Endometrial microvascular endothelial cells (primary cell): ENCODE results near the gene KIAA1614. TPM values are rescaled to one million over a fixed set of nuclear protein-coding genes. Genes with fewer than 3 reads are reported as not detected.
"Not testable (repeated sequence)": the region's sequence is repeated elsewhere in the genome, so short reads cannot be mapped to it uniquely, and the experiment has no call there.

Source experiments
- in situ Hi-C: cut with HindIII; loops from 2 replicates; pipeline ENCODE4 v1.10.0; 2017; ENCODE audit warnings: low sequenced_read_pairs, low pct_unique_long_range_greater_than_20kb; ENCODE audit errors: inconsistent ontology term
- total RNA-seq: library from RNA; depleted of rRNA; stranded (reverse); fragments of >200 nt; gene quantifications from one replicate; pipeline ENCODE4 v1.2.3, GENCODE V29; 2015; ENCODE audit errors: inconsistent ontology term

The KIAA1614 gene
- total RNA-seq, 1 donor from 2014 or later, result 11.2 TPM

DNA sequence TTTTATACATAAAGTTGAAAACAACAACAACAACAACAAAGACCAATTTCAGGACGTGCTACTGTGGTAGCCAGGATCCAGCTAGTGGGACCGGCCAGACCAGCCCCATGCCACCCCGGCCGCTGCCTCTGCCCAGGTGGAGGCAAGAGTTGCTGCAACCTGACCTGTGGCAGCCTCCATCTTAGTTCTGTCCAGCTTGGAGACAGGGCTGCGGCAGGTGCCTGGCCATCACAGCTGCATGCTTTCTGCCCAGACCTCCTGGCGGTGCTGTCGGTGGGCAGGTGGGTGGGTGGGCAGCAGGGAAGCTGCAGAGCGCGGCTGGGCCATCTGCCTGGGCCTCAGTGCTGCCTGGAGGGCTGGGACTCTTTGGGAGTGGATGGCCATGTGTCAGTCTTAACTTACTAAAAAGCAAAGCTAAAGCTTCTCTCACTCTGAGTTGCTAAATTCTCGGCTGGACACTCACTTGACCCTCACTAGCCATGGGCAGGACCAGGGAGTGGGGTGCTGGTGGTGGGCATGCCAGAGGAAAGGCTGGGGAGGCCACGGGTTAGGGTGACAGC, 38.6 kb downstream of the KIAA1614 start:
- in situ Hi-C loops, result no loop called here

DNA sequence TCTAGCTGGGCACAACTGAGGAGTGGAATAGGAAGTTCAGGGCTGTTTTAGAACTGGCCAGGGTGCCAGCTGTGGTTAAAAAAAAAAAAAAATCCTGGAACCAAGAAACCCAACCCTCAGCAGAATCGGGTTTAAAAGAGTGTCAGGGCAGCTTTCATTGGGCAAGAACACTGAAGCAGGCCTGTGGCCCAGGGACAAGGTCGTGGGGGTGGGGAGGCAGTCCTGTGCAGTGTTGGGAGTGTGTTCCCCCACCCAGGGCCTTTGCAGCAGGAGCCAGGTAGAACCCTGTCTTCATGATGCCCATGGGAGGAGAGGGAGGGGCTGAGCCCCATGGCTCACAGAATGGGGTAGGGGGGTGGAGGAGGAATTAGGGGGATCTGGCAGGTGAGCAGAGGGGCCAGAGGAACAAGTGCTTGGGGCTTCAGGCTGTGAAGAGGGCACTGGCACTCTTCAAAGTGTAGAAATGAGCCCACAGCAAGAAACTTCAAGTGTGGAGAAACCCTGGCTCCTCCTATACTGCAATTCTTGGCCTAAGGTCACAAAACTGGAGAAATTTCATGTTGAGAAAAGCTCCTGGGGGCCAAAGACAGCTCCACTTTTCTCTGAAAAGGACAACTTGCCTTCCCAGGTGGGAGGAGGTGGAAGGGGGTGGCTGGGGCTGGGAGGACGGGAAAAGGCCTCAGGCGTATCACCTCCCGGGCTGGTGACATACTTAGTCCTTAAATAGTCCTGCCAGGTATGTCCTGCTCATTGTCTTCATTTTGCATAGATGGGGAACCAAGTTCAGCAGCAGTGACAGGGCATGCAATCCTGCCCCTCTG, 39.3 kb downstream of the KIAA1614 start:
- in situ Hi-C loops, result no loop called here

DNA sequence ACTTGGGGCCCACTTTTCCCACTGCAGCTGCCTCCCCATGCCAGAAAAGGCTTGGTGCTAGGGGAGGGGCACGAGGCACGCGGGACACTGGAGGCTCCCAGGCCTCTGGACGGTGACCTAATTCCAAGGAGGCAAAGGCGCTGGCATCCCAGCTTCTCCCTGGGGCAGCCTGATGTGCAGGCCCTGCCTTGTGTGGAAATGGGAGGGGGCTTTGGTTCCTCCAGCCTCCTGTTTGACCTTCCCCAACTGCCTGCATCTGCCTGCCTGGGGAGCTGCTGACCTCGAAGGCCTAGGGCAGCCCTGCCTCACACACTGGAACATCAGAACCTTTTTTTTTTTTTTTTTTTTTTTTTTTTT, 39.9 kb downstream of the KIAA1614 start:
- in situ Hi-C loops, result no loop called here

DNA sequence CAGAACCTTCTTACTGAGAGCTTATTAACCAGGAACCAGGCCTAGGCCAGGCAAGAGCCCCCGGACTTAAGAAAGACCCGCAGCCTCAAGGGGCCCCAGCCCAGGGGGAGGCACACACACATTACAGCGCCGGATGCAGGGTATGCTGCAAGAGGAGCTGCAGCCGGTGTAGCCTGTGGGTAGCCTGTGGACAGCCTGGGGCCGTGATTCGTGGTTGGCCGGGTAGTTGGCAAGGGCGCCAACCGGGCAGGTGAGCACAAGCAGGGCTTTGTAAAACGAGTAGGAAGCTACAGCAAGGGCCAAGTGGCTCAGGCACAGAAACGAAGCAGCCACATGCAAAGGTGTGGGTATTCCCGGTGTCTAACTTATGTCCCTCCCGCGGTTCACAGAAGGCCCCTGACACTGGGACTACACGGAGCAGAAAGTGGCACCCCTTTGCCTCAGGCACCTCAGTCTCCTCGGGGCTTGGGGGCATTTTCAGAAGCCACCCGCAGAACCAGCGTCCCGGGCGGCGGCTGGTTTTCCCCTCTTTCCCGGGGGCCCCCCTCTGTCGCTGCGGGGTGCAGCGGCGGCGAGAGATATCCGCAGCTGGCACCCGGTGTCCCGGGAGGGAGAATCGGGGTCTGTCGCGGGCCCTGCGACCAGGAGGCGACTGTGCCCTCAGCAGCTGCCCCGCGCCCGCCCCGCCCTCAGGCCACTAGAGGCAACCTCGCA, 40.8 kb downstream of the KIAA1614 start:
- in situ Hi-C loops, result no loop called here

DNA sequence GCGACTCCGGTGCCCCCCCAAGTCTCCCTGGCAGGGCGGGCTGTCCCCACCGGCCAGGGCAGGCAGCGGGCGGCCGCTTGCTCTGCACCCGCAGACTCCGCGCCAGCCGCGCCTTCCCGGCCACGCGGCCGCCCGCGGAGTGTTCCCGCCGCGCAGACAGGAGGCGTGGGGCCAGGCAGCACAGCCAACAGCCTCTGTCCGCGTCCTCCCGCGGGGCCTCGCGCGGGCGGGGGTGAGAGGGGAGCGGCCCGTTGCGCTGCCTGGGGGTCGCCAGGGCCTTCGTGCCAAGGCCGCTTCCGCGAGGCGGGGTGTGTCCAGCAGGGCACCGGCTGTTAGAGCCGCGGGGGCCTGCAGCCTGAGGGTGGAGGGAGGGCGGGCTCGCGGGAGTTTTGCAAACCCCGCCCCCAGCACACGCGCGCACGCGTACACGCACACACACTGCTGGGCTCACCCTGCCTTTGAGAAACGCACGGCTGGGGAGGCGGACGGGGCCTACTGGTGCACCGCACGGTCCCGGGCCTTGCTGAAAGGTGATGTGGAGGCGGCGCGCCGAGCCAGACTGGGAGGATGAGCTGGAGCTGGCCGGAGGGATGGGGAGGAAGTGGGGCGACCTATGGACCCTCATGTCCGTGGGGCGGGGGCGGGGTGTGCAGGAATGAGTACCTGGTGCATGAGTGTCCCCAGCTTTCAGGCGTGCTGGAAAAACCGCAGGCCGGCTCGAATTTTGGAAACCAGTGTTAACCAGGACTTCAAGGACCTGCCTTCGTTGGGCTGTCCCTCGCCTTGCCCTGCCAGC, 41.5 kb downstream of the KIAA1614 start:
- in situ Hi-C loops, result no loop called here

DNA sequence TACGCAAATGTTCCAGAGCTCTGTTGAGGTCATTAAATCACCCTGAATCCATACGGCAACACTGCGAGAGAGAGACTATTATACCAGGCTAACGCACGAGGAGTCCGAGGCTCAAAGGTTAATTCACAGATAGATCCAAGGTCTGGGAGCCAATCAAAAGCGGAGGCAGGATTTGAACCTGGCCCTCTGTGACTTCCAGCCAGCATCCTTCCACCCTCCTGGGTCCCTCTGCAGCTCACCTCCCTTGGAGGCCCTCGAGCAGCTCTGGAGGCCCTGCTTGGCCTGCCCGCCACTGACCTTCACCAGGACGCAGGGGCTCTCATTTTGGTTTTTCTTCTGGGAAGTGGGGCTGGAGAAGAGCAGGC, 42.1 kb downstream of the KIAA1614 start:
- in situ Hi-C loops, result no loop called here

DNA sequence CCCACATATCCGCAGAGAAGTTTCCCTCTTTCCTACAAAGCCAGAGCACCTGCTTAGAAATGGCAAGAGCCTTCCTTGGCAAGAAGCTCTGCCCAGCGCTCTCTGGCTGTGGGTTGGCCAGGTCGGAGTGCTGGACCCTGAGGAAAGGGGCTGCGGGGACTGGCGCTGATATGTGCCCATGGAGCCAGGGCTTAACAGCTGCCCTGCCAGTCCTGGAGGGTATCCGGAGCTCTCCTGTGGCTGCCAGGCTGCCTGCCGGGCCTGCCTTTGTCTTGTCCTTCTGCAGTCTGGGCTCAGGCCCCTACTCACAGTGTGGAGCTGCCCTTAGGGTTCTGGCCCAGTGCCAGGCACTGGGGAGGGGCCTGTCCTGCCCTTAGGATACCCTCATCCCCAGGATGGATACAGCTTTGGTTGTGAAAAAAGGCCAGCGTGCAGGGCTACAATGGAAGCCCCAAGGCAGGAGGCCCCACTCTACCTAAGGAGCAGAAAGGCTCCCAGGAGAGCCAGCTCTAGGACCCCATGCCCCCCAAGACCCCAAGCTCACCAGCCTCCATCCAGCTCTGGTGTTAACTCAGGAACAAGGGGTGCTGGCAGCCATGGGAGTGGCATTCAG, 43.4 kb downstream of the KIAA1614 start:
- in situ Hi-C loops, result no loop called here

DNA sequence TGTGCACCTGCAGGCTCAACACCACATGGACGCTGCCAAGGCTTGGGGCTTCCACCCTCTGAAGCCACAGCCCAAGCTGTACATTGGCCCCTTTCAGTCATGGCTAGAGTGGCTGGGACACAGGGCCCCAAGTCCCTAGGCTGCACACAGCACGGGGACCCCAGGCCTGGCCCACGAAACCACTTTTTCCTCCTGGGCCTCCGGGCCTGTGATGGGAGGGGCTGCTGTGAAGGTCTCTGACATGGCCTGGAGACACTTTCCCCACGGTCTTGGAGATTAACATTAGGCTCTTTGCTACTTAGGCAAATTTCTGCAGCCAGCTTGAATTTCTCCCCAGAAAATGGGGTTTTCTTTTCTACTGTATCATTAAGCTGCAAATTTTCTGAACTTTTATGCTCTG, 46.9 kb downstream of the KIAA1614 start:
- in situ Hi-C loops, result not testable (repeated sequence)

DNA sequence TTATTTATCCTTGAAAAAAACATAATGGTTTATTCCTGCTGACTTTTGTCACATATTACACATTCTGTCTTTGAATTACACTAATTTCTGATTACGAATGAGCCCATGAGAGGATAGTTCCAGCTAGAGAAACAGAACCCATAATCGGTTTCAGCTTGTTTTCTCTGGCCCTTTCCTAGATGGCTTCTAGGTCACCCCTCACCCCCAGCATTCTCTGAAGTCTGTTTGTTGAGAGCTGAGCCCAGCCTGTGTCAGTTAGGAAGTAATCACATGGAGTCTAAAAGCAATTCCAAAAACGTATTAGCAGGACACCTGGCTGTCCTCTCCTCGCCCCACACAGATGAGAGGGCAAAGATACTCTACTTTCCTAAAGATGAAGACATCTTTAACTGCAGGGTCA, 48.9 kb downstream of the KIAA1614 start:
- in situ Hi-C loops, result no loop called here

DNA sequence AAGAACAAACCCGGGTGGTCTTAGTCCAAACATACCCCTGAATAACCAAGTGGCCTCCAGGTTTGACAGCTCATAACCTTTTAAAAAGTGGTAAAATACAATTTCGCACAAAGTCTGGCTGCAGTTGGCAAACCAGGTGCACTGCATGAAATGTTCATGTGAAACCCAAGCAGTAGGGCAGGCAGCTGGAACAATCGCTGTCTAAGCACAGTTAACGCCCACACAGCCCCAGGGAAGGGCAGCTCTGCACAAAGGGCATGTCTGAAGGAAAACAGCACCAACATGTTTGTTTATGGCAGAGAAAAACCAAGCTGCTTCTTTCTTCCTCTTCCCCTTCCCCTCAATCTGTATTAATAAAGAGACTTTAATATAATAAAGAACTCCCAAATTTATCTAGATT, 49.5 kb downstream of the KIAA1614 start:
- in situ Hi-C loops, result no loop called here

DNA sequence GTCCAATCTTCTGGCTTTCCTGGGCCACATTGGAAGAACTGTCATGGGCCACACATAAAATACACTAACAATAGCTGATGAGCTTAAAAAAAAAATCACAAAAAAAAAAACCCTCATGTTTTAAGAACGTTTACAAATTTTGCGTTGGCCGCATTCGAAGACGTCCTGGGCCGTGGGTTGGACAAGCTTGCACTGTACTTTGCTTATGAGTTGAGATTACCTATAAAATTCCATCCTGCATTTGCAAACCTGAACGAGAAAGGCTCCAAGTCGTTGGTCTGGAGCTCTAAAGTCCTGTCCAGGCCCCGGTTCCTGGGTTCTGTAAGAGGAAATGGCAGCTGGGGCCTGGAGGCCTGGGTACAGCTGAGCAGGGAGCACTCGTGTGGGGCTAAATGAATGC, 51.4 kb downstream of the KIAA1614 start:
- in situ Hi-C loops, result no loop called here

DNA sequence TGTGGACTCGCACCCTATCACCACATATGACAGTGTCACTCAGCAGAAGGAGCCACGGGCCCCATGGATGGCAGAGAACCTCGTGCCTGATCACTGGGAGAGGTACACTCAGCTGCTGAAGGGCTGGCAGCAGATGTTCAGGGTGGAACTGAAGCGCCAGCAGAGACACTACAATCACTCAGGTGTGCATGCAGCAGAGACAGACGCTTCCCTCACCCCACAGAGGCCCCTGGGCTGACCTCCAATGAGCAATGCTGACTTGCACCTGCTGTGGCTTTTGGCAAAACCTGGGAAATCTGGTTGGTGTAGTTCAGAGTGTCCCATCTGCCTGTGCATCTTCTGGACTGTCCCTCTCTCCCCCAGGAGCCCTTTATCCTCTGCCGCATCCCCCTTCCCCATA, 51.9 kb downstream of the KIAA1614 start:
- in situ Hi-C loops, result no loop called here

DNA sequence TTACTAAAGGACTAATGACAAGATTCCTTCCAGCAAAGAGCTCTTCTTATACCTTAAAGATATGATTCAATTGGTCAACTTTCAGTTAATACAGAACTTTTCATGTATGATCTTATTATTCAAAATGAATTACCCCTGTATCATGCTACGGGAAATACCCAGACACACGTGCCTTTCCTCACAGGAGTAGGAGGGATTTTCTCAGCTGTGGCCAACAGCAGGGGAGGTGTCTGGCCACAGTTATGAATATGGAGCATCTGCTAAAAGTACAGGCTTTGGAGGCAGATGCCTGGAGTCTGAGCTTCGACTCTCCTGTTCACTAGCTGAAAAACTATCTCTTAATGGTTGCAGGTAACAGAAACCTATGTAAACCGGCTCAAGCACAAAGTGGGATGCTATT, 53.6 kb downstream of the KIAA1614 start:
- in situ Hi-C loops, result no loop called here

DNA sequence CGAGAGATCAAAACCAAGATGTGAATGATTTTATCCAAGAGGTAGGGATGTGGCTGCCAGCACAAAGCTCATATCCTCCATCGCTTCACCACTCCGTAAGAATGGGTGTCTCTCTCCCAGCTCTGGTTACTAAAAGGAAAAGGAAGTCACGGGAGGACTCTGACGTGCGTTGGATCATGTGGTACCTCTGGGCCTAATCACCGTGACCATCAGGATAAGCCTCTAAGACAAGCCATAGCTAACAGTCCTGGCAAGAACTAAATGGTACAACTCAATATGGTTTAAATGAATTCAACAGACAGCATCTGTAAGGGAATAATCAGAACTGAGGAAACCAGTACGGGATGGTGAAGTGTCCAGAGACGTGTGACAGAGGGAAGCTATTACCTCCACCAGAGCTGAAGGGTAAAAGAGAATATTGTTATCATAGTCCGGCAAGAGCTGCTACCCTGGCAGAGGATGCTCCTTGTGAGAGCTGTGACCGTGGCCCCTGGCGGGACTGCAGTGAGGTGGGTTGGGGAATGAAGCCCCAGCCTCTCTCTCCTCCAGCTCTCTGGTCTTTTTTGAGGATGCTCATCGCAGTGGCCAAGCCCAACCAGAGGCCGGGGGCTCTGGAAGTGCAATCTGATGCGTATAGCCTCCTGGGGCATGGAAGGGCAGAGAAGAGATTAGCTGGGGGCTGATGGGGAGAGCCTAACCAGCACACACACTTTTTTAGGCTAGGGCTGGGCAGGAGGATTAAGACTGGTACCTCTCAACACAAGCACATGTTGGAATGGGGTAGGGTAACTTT, 54.2 kb downstream of the KIAA1614 start:
- in situ Hi-C loops, result no loop called here

DNA sequence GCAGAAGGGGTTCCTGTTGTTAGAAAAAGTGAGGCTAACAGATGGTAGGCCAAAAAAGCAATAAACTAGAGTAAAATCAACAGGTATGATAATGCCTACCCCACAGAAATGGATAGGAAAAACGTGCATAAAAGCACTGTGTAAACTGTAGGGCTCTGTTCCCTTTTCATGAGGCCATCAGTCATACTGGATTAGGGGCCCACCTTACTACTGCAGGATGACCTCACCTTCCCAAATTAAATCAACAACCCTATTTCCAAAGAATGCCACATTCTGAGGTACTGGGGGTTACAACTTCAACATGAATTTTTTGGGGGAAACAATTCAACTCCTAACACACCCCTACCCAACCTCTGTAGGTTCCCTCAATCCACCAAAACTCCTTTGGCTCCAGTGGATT, 54.9 kb downstream of the KIAA1614 start:
- in situ Hi-C loops, result no loop called here

DNA sequence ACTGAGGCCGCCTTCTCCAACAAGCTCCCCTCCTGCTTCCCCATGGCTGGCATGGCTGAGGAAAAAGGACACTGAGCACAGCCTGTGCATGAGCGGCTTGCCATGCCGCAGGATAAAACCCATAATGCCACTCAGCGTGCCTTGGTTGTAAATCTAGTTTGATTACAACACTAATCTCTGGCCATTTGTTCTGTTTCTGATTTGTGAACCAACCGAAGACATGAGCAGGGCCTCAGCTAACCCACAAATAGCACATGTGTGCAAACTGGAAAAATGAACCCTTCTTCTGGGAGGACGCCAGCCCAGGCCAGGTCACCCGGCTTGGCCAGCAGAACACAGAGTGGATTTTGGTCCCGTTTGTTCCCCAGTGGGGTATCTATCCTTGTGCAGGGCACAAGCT, 56.1 kb downstream of the KIAA1614 start:
- in situ Hi-C loops, result not testable (repeated sequence)

DNA sequence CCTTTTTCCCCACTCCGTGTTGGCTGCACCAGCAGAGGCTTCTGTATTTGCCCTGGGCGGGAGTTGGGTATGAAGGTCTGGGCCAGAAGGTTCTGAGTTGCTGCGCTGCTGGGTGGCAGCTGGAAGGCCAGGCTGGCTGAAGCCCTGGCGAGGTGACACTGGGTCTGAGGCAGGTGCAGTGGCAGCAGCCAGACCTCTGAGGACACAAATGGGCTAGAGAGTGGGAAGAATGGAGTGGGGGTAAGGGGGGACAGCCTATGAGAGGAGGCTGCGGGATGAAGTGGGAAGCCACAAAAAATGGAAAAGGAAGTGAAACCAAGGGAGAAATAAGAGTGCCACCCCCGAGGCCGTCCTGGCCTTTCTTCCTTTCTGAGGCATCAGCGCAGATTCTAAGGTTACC, 56.7 kb downstream of the KIAA1614 start:
- in situ Hi-C loops, result no loop called here

DNA sequence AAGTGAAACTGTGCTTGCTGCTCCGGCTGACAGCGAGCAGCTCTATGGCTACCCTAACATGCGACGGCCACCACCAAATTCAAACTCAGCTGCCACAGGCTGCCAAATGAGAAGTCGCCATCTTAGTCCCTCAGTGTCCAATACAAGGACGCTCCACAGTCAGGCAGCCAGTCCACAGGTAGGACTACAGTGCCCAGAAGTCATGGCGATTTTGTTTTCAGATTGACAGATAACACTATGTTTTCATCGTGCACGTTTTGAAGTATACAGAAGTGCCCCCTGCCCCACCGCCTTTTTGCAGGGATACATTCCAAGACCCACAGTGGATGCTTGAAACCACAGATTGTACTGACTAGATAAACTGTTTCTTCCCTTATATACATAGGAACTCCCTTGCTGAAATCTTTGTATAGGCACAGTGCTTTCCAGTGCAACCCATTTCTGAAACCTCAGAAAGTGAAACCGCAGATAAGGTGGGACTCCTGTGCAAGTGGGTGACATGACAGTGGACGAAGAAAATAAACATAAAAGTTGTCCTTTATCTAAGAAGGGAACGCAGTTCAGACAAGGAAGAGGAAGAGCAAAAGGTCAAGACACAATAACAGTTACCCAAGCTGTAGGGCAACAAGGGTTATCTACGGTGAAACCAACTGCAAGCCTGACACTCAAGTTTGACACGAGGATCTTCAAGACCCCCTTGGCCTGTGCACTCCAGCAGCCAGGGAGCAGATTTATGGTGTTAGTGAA, 57.8 kb downstream of the KIAA1614 start:
- in situ Hi-C loops, result no loop called here
